ENCODE data around the gene RNU6-1. TPM values are rescaled to one million over a fixed set of nuclear protein-coding genes. Genes with fewer than 3 reads are reported as not detected.

Gene RNU6-1
- total RNA-seq, 4 donors from 2014 or later, result not detected

- TF ChIP-seq CTCF (IDR thresholded peaks at IDR 0.05), result no peak
- no peak for ATAC-seq (ENCODE audit: low FRiP score)
- DNase-seq (ENCODE audit: low spot score), result no peak
Observed at GRCh38 chr15:67801142-67801541, 38.7 kb downstream of the RNU6-1 start.

- ATAC-seq (ENCODE audit: low FRiP score) (no peak), DNase-seq (ENCODE audit: low spot score) (no peak)
- no peak for TF ChIP-seq CTCF (IDR thresholded peaks at IDR 0.05)
Observed at GRCh38 chr15:67799801-67800205, 40.0 kb downstream of the RNU6-1 start.

GRCh38 chr15:67796196-67797127, 43.4 kb downstream of the RNU6-1 start:
- ATAC-seq (ENCODE audit: low FRiP score), result no peak

DNA sequence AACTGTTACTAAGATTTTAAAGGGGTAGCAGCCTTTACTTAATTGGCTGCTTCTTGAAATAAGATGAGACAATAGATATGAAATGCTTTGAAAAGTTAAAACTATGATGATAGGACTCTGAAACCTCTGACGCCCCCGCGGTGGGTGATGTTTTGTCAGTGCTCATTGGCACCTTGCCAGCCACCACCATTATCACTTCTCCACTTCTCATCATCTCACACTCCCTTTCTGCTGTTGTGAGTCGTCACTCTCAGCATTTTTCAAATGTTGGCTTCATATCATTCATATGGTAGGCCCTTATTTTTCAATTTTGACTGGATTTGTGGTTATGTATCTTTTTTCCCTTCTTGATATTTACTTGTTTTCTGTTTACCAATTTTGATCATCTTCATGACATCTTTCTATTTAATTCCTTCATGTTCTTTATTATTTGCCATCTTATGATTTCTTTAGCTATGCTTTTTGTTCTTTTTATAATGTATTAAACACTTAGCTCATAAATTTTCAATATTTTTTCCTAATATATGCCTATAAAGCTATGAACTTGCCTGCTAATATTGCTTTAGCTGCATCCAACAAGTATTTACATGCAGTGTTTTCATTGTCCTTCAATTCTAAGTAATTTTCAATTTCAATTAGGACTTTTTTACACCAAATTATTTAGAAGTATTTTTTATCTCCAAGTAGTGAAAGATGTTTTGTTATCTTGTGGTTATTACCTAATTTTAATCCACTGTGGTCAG, 44.8 kb downstream of the RNU6-1 start:
- TF ChIP-seq CTCF (IDR thresholded peaks at IDR 0.05), result no peak
- DNase-seq (ENCODE audit: low spot score) (no peak), ATAC-seq (ENCODE audit: low FRiP score) (no peak)

More at GRCh38 chr15:67796196-67797127, 43.4 kb downstream of the RNU6-1 start:
- TF ChIP-seq CTCF (IDR thresholded peaks at IDR 0.05), result no peak
- no peak for DNase-seq (ENCODE audit: low spot score)

- no peak for TF ChIP-seq CTCF (IDR thresholded peaks at IDR 0.05)
- no peak for ATAC-seq (ENCODE audit: low FRiP score)
- DNase-seq (ENCODE audit: low spot score), result no peak
Observed at GRCh38 chr15:67792250-67792942, 47.4 kb downstream of the RNU6-1 start.

- TF ChIP-seq CTCF (IDR thresholded peaks at IDR 0.05), result no peak
- no peak for ATAC-seq (ENCODE audit: low FRiP score)
- no peak for DNase-seq (ENCODE audit: low spot score)
Observed at GRCh38 chr15:67790610-67791319, 49.1 kb downstream of the RNU6-1 start.

All from omental fat pad (tissue), 4 donors.